Endothelial cell (in vitro differentiated cells): ENCODE results near the gene REN. TPM values are rescaled to one million over a fixed set of nuclear protein-coding genes. Genes with fewer than 3 reads are reported as not detected.
A peak's percentile ranks its signal among the peaks of the same experiment; 100 is the strongest.

Experiments used
- DNase-seq: peaks from one replicate; pipeline ENCODE4 v3.0.0; 2021; ENCODE audit warnings: low spot score
- H3K27ac Mint-ChIP-seq: one replicate; pipeline ENCODE4 v1.8.0; 2021; ENCODE audit warnings: mixed read lengths, inconsistent platforms; ENCODE audit not compliant: unreplicated experiment
- H3K27me3 Mint-ChIP-seq: one replicate; pipeline ENCODE4 v1.8.0; 2021; ENCODE audit warnings: mild to moderate bottlenecking, moderate library complexity, mixed read lengths, inconsistent platforms; ENCODE audit not compliant: unreplicated experiment
- H3K36me3 Mint-ChIP-seq: one replicate; pipeline ENCODE4 v1.8.0; 2021; ENCODE audit warnings: mild to moderate bottlenecking, low read depth, mixed read lengths, inconsistent platforms; ENCODE audit not compliant: unreplicated experiment
- H3K4me1 Mint-ChIP-seq: one replicate; pipeline ENCODE4 v1.8.0; 2021; ENCODE audit warnings: mild to moderate bottlenecking, mixed read lengths, inconsistent platforms; ENCODE audit not compliant: unreplicated experiment
- H3K4me3 Mint-ChIP-seq: one replicate; pipeline ENCODE4 v1.8.0; 2021; ENCODE audit warnings: mild to moderate bottlenecking, mixed read lengths, inconsistent platforms; ENCODE audit not compliant: unreplicated experiment
- H3K9me3 Mint-ChIP-seq: one replicate; pipeline ENCODE4 v1.8.0; 2021; ENCODE audit warnings: mixed read lengths, inconsistent platforms; ENCODE audit not compliant: unreplicated experiment
- total RNA-seq: library from RNA; stranded (reverse); fragmentation: NEBNext Ultra II Directional; extraction: Animal tissue kit (Norgen Biotek cat#: 25700); gene quantifications from one replicate; pipeline ENCODE4 v1.2.1, GENCODE V29; 2021; ENCODE audit not compliant: unreplicated experiment
- TF ChIP-seq, protein P1 (sequence below): fragments of 200-600 bp; sonication (generic); IDR thresholded peaks from one replicate; pipeline ENCODE4 v1.5.0; 2021; ENCODE audit warnings: antibody characterized with exemption; ENCODE audit not compliant: unreplicated experiment

REN gene
- total RNA-seq, 1 donor from 2014 or later, result not detected

DNA sequence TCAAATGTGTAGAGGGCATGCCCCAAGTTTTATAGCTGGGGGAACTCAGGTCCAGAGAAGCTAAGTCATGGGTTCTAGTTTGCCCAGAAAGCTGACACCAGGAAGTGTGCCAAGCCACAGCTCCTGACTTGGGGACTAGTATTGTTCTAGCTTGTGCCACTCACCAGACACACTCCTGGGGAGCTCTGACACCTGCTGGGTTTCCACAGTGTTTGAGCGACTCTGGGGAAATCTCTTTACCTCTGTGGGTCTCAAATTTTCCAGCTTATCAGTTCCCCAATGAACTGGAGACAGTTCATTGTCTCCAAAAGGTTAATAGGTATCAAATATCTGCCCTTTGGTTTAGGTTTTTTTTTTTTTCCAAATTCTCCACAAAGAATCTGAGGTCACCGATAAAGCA lies 25.9 kb upstream of the REN start:
- no peak overlapping the region for H3K27ac Mint-ChIP-seq
- H3K4me3 Mint-ChIP-seq, result no peak overlapping the region
- no peaks in the 10 kb centered on the region for H3K9me3 Mint-ChIP-seq
- DNase-seq, result no peak
- peaks cover 20% of the 10 kb centered on the region for H3K27me3 Mint-ChIP-seq
- TF ChIP-seq, protein P1, sequence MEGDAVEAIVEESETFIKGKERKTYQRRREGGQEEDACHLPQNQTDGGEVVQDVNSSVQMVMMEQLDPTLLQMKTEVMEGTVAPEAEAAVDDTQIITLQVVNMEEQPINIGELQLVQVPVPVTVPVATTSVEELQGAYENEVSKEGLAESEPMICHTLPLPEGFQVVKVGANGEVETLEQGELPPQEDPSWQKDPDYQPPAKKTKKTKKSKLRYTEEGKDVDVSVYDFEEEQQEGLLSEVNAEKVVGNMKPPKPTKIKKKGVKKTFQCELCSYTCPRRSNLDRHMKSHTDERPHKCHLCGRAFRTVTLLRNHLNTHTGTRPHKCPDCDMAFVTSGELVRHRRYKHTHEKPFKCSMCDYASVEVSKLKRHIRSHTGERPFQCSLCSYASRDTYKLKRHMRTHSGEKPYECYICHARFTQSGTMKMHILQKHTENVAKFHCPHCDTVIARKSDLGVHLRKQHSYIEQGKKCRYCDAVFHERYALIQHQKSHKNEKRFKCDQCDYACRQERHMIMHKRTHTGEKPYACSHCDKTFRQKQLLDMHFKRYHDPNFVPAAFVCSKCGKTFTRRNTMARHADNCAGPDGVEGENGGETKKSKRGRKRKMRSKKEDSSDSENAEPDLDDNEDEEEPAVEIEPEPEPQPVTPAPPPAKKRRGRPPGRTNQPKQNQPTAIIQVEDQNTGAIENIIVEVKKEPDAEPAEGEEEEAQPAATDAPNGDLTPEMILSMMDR, result no peak
- peaks cover 7% of the 10 kb centered on the region for H3K4me1 Mint-ChIP-seq
- no peaks in the 10 kb centered on the region for H3K36me3 Mint-ChIP-seq

- peaks cover 4% of the 10 kb centered on the region for H3K4me1 Mint-ChIP-seq
- H3K4me3 Mint-ChIP-seq, result no peak overlapping the region
- H3K27me3 Mint-ChIP-seq, result peaks cover 21% of the 10 kb centered on the region
- DNase-seq, result no peak
- H3K27ac Mint-ChIP-seq, result no peak overlapping the region
- no peaks in the 10 kb centered on the region for H3K9me3 Mint-ChIP-seq
- H3K36me3 Mint-ChIP-seq, result no peaks in the 10 kb centered on the region
- TF ChIP-seq, protein P1, result no peak
Observed at GRCh38 chr1:204191456-204191855, 25.3 kb upstream of the REN start.

- no peak for DNase-seq
- H3K9me3 Mint-ChIP-seq, result no peaks in the 10 kb centered on the region
- H3K4me1 Mint-ChIP-seq, result peaks cover 4% of the 10 kb centered on the region
- peaks cover 21% of the 10 kb centered on the region for H3K27me3 Mint-ChIP-seq
- no peaks in the 10 kb centered on the region for H3K36me3 Mint-ChIP-seq
- TF ChIP-seq, protein P1, result no peak
- H3K27ac Mint-ChIP-seq, result no peak overlapping the region
- H3K4me3 Mint-ChIP-seq, result no peak overlapping the region
Observed at GRCh38 chr1:204190212-204191211, 24.4 kb upstream of the REN start.

GRCh38 chr1:204188959-204189639 lies 23.0 kb upstream of the REN start:
- H3K27ac Mint-ChIP-seq, result peak overlapping the region; percentile 33
- no peaks in the 10 kb centered on the region for H3K9me3 Mint-ChIP-seq
- H3K4me1 Mint-ChIP-seq, result peaks cover 4% of the 10 kb centered on the region
- H3K36me3 Mint-ChIP-seq, result no peaks in the 10 kb centered on the region
- TF ChIP-seq, protein P1, result no peak
- H3K27me3 Mint-ChIP-seq, result peaks cover 18% of the 10 kb centered on the region
- H3K4me3 Mint-ChIP-seq, result peak overlapping the region; percentile 14
- no peak for DNase-seq
